GM18520 (cell line): ENCODE data around the gene LCA5L.
"Not testable (repeated sequence)": the region's sequence is repeated elsewhere in the genome, so short reads cannot be mapped to it uniquely, and the experiment has no call there.

ENCODE experiments used
- ATAC-seq: cut with Tn5 transposase; IDR thresholded peaks from one replicate; pipeline ENCODE4 v1.9.1; 2021; ENCODE audit not compliant: unreplicated experiment

The LCA5L gene

DNA sequence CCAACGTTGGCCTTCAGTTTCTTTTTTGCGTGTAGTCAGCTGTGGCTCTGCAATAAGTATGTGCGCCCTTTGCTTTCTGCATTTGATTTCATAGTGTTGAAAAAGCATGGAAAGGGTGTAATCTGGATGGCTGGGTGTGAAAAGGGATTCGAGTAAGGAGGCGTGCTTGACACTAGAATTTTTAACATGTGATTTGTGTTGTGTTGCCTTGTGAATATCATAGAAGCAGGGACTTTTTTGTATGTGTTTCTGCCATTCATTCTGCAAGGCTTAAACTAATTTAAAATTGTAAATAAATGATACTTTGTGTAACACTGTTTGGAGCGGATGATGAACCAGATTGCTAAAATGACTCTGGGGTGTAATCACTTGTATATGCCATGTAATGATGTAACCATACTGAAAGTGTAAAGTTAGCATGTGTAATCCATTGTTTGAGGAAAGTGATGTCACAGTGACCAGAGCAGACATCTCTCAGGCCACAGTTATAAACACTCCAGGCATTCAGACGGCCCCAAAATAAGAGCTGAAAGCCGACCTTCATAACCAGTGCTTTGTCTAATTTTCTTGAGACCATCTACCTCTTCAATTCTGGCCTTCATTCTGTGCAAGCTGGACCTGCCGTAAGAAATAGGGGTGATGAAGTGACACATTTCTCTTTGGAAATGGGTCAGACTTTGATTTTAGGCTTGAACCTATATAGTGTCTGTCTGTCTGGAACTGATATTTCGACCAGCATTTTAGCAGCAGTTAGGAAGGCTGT, 6.8 kb upstream of the LCA5L start:
- ATAC-seq = no peak

DNA sequence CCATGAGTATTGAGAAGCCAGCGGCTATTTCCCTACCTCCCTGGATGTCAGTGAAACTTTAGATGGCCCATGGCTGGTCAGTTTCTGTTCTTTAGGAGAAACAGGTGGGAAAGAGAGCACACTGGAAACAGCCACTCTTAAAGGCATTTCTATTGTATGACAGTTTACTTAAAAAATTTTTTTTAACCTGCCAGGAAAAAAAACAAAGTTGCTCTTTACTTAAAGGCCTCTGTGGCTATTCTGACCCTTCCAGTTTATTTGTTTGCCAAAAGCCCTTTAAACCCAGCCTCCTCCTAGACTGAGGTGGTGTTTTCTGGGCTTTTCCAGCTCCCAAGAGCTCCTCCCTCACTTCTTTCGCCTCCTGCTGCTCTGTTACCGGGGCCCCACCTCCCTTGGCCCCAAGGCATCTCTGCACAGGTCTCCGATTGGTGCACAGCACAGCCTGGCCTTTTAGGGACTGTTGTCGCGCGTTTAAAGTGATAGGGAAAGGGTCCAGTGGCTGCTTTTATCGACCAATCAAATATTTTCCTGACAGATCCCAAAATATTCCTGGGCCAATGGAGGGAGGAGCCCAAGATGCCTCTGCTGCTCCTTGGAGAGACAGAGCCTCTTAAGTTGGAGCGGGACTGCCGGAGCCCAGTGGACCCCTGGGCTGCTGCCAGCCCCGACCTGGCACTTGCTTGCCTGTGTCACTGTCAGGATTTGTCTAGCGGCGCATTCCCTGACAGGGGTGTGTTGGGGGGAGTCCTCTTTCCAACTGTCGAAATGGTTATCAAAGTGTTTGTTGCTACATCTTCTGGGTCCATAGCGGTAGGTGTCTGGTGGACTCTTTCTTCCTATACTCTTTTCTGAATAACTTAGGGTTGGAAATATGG, 6.0 kb upstream of the LCA5L start, which contains the start of gene SH3BGR:
SH3BGR (plus strand) TSS at position 639 of the 875 bp plus-strand sequence; CDS start at position 766, 127 bp downstream.
- no peak for ATAC-seq

DNA sequence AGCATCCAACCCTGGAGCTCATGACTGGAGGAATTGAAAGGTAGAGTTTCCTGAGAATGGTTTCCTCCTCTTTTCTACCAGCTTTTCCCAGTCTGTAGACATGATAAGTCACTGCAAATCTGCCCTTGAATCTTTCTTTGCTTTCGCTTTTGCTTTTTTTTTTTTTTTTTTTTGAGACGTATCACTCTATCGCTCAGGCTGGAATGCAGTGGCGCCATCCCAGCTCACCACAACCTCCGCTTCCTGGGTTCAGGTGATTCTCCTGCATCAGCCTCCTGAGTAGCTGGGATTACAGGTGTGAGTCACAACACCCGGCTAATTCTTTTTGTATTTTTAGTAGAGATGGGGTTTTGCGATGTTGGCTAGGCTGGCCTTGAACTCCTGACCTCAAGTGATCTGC, 1.7 kb upstream of the LCA5L start:
- ATAC-seq = no peak

DNA sequence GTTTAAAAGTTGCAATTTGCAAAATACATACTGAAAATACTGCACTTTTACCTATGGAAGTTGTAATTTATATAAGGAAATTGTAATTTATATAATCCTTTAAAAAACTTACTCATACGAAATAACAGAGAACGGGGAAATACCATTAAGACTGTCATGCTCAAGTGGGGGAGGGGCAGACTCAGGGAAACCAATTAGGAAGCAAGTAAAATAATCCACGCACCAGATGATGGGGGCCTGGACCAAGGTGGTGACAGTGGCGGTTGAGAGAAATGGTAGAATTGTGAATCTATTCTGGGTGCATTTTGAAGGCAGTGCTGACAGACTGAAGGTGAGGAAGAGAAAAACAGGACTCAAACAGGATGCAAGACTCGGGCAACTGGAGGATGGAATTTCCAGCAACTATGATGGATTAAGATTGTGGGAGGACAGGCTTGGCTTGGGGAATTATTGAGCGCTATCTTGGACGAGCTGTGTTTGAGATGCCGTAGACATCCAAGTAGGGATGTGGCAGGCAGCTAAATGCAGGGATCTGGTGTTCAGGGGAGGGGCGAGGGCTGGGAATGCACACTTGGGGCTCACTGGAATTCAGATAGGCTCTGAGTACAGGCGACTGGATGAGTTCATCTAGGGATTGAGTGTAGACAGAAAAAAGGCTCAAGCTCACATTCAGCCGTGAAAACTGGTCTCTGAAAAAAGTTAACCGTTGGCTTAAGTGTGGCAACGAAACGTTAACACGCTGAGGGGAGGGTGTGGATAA, 977 bp downstream of the LCA5L start:
- ATAC-seq = no peak

DNA sequence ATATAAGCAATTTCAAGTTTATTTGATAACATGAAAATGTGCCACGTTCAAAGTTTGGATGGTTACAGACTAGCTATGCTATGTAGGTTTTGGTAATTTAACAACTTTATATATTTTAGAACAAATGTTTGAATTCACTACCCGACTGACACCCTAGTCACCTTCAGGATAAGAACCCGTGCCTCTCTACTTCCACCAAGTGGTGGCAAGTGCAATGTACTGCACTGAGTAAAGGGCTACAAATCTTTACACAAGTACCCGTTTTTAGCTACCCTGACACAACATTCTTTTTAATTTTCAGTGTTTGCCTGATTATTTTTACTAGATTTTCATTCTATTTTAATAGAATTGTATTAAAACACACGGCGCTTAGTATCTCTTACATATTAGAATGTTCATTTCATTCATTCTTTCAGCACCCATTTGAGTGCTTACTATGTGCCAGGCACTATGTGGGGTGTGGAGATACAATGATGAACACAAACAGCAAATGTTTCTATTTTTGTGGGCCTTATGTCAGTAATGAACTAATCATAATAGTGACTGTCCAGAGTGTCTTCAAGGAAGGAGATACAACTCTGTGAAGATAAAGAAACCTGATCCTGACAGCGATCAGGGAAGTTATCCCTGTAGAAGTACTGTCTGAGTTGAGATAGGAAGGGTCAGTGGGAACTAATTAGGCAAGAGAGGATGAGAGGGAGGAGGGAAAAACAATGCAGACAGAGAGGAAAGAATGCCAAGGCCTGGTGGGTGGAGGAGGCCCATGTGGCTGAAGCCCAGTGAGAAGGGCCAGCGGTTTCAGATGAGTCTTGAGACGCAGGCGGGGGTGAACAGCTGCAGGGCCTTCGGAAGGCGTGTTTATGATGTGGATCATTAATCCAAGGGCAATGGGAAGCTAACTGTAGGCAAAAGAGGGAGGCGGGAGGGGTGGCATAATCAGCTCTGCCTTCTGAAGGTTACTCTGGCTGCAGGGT, 3.8 kb downstream of the LCA5L start:
- ATAC-seq = no peak

DNA sequence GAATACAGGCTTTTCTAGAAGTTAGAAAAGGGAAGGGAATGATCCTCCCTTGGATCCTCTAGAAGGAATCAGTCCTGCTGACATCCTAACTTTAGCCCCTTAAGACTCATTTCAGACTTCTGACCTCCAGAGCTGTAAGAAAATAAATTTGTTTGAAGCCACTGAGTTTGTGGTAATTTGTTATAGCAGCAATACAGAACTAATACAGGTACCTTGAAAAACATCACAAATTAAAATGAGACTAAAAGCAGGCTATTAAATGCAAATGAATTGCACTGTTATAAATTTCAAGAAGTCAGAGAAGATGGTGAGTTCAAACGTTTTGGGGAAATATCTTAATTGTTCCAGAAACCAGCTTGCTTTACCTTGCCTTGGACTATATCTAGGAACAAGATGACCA, 6.3 kb downstream of the LCA5L start:
- no peak for ATAC-seq

DNA sequence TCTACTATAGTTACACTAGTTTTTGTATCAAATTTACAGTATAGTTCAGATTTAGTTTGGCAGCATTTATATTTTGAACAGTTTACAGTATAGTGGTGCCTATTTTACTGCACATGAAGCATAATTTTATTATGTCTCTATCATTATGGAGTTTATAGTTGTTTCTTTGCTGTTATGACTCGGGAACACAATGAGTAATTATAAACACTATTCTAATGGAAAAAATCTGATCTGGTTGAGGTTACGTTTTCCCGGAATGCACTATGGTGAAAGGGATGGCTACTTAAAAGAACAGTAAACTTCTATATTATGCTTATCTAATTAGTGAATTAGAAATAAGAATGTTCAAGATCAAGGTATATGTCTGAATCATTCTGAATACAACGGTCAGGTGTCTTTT, 10.6 kb downstream of the LCA5L start:
- ATAC-seq = no peak

DNA sequence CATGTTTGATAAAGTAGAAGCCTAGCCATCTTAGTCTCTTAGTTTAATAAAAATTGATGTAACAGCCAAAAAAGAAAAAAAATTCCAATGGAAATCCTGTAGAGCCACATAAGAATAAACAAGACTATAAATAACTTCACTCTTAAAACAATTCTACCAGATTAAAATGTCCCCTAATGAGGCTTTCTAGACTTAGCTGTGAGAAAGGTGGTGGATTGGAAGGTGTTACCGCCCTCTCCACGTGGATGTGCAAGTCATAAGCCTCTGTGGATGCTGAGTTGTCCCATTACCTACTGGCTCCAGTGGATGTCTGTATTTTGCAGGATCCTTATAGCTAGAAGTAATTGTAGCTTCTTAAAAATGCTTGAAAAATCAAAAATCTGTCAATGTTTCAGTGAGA, 14.6 kb downstream of the LCA5L start:
- ATAC-seq = no peak

DNA sequence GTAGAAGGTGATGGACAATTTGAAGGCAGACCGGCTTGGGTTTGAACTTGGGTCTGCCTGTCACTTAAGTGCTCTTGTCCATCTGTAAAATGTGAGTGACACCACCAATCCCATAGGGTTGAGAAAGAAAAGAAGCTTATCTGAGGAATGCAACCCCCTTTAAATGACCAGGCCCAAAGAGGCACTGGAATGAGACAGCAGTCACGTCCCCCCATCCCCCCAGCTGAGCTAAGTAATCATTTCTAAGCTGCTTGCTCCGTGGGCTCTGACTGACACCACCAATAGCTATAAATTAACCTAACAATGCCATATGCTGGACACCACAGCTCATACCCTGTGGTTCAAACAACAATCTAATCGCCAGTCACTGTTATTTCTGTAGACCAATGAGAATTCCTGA, 15.1 kb downstream of the LCA5L start:
- no peak for ATAC-seq

DNA sequence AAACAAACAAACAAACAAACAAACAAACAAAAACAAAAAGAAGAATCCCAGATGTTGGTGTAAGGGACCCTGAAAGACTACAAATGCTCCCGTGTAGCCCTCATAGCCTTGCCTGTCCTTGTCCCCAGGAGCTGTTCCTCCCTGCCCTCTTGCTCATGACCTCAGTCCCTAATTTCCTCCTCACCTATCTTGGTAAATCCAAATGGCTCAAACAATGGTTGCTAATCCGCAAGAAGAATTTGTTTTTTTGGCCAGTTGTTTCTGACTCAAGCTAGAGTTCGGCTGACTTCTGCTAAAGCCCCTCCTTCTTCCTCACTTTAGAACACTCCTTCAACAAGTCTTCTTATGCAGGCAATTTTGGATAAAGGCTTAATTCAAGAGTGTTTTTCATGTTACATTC, 15.6 kb downstream of the LCA5L start:
- no peak for ATAC-seq

DNA sequence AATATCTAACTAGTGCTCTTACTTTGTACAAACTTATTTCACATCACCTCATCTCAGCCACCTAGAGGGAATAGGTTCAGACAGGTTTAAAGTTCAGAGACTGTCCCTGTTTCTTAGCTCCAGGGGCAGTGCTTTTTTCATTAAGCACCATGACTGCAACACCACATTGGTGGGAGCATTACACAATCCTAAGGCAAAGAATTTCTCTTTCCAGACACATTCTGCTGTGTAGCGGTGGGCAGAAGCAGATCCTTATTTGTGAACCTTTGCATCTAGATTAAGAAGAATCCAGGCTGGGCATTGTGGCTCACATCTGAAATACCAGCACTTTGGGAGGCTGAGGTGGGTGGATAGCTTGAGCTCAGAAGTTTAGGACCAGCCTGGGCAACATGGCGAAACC, 16.1 kb downstream of the LCA5L start:
- ATAC-seq = no peak

DNA sequence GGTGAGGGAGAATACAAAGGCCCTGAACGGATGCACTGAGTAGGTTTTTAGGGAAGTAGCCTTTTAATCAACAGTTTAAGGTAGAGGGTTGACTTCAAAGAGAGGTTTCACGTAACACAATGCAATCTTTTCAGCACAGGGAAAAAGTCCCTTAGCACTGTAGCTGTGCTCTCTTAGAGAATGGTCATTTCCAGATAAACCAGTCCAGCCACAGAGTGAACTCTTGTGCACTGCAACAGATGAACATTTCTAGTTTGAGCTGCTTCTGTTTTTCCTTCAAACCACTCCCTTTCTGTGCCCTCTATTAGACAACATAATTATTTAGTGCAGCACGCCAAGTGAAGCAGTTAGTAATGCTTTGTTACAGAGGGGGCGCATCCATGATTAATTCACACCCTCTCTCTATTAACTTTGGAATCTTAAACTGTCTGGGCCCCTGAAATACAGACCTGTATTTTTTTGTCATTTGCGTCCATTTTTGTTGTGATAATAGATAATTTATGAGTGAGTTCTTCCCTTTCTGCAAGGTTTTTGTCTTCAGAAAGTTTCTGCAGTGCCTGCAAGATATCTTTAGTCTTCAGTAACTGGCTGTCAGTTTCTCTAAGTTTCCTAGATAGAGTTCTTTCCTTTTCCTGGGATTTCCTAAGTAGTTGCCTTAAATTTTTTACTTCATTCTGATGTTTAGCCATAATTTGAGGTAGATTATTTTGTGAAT, 22.9 kb downstream of the LCA5L start:
- ATAC-seq = no peak

DNA sequence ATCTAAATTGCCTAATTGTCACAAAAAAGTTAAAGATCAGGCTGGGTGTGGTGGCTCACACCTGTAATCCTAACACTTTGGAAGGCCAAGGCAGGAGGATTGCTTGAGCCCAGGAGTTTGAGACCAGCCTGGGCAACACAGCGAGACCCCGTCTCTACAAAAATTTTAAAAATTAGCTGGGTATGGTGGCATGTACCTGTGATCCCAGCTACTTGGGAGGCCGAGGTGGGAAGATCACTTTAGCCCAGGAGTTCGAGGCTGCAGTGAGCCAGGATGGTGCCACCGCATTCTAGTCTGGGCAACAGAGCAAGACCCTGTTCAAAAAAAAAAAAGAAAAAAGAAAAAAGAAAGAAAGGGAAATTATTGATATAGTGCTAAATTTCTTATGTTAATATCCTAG, 26.4 kb downstream of the LCA5L start:
- ATAC-seq = not testable (repeated sequence)

DNA sequence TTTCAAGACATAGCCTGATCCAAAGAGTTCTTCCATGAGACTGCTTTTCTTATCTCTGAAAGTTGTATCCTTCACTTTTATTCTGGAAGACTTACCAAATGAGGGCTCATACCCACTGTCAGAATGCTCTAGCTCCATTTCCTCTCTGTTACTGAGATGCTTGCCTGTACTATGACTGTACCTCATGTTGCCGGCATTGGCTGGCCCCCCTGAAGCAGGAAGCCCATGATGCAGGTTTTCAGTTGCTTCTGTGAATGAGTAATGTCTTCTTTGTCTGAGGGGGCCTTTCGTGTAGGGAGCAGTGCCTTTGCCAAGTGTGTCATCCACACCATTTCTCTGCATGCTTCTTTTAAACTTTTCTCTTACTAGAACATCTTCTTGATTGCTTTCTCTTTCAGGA, 39.5 kb downstream of the LCA5L start:
- no peak for ATAC-seq

DNA sequence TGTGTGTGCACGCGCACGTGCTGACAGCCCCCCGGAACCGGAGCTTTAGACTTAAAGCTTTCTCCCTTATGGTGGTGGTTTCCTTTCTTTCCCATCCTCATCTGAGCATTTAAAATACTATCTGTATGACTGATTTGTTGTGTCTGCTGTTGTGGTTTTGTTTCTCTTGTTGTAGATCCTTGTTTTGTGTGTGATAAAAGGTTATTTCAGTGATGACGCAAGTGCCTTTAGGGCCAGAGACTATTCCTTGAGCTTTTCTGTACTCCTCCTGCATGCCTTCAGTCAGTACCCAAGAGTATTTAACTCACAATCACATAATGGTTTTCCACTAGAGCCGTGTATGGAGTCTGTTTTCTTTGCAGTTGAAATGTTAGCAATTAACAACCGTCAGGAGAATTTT, 45.4 kb downstream of the LCA5L start:
- no peak for ATAC-seq

DNA sequence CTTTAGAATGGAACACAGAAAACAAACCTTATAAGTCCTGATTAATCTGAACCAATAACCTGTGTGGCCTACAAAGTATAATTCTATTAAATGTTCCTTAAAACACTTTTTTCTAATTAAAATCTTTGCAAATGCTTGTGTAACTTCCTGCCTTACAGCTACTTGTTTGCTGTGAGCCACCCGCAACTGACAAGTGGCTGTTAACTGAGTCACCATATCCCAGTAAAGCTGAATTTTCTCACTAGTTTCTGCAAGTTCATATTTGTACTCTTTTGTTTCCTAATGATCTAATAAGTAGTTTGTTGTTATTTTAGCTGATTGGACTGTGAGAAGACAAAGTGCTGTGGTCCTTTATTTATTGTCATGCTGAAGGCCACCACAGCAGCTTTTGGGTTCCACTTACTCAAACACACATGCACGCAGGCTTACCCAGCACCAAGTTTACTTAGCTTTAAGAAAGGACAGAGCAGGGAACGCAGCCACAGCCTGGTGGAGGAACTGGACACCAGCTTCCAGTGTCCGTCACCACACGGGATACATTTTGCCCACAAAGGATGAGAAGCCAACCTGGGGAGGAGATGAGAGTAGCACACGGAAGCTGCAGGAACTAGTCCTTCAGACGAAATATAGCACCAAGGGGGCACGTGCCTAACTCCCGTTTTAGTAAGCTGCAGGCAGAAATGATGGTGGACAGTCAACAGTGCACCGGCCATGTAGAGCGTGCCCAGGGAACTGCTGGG, 47.8 kb downstream of the LCA5L start:
- ATAC-seq = no peak

DNA sequence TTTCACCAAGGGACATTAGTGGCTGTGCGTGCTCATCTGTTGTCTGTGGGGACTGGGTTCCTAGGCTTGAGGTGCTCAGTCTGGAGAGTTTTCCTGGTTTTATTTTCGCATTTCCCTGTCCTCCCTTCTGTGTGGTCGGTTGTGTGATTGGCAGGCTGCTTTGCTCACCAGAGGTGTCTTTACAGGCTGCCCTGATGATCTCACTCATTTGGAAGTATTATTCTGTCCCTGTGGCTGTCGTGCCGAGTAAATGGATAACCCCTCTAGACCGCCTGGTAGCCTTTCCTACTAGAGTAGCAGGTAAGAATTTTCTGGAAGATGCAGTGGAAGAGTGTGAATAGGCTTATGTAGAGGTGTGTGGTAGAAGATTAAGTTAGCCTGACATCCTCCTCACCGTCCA, 52.6 kb downstream of the LCA5L start:
- ATAC-seq = no peak

DNA sequence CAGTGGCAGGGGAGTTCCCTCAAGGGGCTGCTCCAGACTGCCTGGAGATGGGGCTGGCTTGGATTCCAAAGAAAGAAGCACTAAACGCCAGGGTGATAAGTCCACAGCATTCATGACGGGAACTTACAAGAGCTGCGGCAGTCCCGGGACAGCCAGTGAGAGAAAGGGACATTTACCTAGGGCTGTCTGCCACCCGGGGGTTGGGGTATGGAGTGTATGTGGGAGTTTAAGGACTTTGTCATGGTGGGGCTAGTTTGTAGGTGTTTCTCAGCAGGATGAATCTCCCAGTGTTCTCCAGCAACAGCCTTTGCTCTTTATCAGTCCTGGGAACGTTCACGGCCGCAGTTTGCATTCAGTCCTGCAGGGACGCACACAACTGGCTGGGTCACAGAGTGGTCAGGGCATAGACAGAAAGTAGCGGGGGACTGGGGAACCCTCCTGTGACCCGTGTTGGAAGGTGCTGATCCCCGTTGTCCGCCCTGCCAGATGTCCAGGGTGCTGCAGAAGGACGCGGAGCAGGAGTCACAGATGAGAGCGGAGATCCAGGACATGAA, 55.3 kb downstream of the LCA5L start:
- no peak for ATAC-seq

DNA sequence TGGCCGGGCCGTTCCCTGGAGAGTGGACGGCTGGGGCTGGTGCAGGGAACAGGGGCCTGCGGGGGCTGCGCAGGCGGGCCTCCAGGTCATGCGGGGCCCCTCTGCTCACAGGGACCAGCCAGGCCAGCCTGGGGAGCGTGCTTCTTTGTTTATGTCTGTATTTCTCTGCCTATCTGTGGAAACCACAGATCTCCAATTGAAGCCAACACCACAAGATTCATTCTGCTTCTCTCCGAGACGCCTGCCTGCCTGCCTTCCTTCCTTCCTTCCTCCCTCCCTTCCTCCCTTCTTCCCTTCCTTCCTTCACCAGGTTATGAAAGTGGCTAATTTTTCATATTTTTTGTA, 56.8 kb downstream of the LCA5L start:
- peak; percentile 4 for ATAC-seq
